Lower leg skin (tissue), 4 donors: ENCODE data around the gene ZCCHC2. TPM values are rescaled to one million over a fixed set of nuclear protein-coding genes. Genes with fewer than 3 reads are reported as not detected.

Experiments
- DNase-seq, 2 donors: peaks; one replicate each; pipeline ENCODE4 v3.0.0-alpha.2; 2019; ENCODE audit warnings: low spot score in 2 of 2
- H3K4me3 ChIP-seq: fragments of 200-600 bp; sonication (generic); 2 replicates; pipeline ENCODE4 v1.5.1; 2017; ENCODE audit warnings: mild to moderate bottlenecking, low read depth; ENCODE audit not compliant: poor library complexity, severe bottlenecking
- CTCF ChIP-seq, 3 donors: fragments of 450-650 bp; IDR thresholded peaks; one replicate each; pipeline ENCODE4 v1.5.1; 2016; ENCODE audit warnings: antibody characterized with exemption in 3 of 3, mild to moderate bottlenecking in 3 of 3, moderate library complexity in 2 of 3
- POLR2A ChIP-seq, 2 donors: fragments of 450-650 bp; IDR thresholded peaks; one replicate each; pipeline ENCODE4 v1.6.1; 2016 to 2017; ENCODE audit warnings: antibody characterized with exemption in 2 of 2, mild to moderate bottlenecking in 1 of 2, moderate library complexity in 1 of 2
- WGBS, 2 donors: methylation state at CpG; one replicate each; pipeline ENCODE4 v1.1.5; 2018; 5-methylcytosine and 5-hydroxymethylcytosine counted together
- intact Hi-C: fragments of 100-400 bp; cut with DNase I; formaldehyde crosslinking; loops from one replicate; pipeline ENCODE4 v1.15.0; 2023; ENCODE audit warnings: low total_unique reads
- total RNA-seq, 4 donors: library from RNA; depleted of rRNA; stranded (reverse); fragments of >200 nt; gene quantifications; one replicate each; pipeline ENCODE4 v1.1.0, GENCODE V29; 2016

Gene ZCCHC2
- total RNA-seq, 4 donors from 2014 or later: 23.0 to 34.1 (median 27.8) TPM

- TF ChIP-seq POLR2A (IDR thresholded peaks at IDR 0.05) (no peak), CTCF (IDR thresholded peaks at IDR 0.05) (no peak)
- intact Hi-C loops: no loop called here
- no peak overlapping the region for H3K4me3 ChIP-seq
- 95 to 97% methylated on average over 11 of the region's 11 CpGs for WGBS, 2 donors
- no peak for DNase-seq
Measured at GRCh38 chr18:62574776-62575175, 52.0 kb downstream of the ZCCHC2 start.

DNA sequence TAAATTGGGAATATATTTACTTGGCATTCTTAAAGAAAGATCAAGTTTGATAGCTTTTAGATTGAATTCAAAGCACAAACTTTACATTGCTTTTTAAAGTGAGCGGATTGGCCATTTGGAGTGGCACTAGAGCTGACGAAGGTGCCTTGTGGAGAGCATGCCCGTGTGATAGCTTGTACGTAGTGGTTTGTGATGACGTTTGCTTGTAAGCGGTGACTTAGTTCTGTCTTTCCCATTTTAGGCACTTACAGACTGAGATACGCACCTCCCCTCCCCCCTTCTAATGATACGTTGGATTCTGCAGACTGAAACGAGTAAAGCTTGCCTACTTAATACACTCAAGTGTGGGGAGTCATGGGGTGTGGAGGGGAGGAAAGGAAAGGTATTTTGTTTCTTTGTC, 53.4 kb downstream of the ZCCHC2 start:
- DNase-seq: no peak
- no peak for TF ChIP-seq CTCF (IDR thresholded peaks at IDR 0.05)
- no peak for TF ChIP-seq POLR2A (IDR thresholded peaks at IDR 0.05)
- intact Hi-C loops: no loop called here
- 90 to 94% methylated on average over 9 of the region's 9 CpGs for WGBS, 2 donors
- H3K4me3 ChIP-seq: no peak overlapping the region

GRCh38 chr18:62576845-62577512, 54.2 kb downstream of the ZCCHC2 start:
- TF ChIP-seq POLR2A (IDR thresholded peaks at IDR 0.05) (no peak), CTCF (IDR thresholded peaks at IDR 0.05) (no peak)
- WGBS, 2 donors: 77 to 84% methylated on average over 9 of the region's 9 CpGs
- intact Hi-C loops: no loop called here
- no peak overlapping the region for H3K4me3 ChIP-seq
- DNase-seq: no peak

- 43 to 72% methylated on average over 2 of the region's 2 CpGs for whole genome bisulfite sequencing, 2 donors
- intact Hi-C loops: no loop called here
- no peak for TF ChIP-seq POLR2A (IDR thresholded peaks at IDR 0.05)
- TF ChIP-seq CTCF (IDR thresholded peaks at IDR 0.05): no peak
- no peak overlapping the region for H3K4me3 ChIP-seq
- DNase-seq: no peak
Measured at GRCh38 chr18:62577765-62578164, 54.9 kb downstream of the ZCCHC2 start.

GRCh38 chr18:62578980-62579511, 56.2 kb downstream of the ZCCHC2 start:
- TF ChIP-seq CTCF (IDR thresholded peaks at IDR 0.05) (no peak), POLR2A (IDR thresholded peaks at IDR 0.05) (no peak)
- no peak overlapping the region for H3K4me3 ChIP-seq
- intact Hi-C loops: no loop called here
- DNase-seq: no peak
- WGBS, 2 donors: 86 to 87% methylated on average over 13 of the region's 13 CpGs
